Parathyroid adenoma (tissue), 2 donors: Measurements from ENCODE around the gene TTC27.

Experiments
- H2AFZ ChIP-seq: fragments of 300-600 bp; sonication (generic); one replicate; pipeline ENCODE4 v1.7.0; 2017; ENCODE audit warnings: antibody characterized with exemption, mild to moderate bottlenecking
- H3K27ac ChIP-seq: fragments of 300-600 bp; sonication (generic); one replicate; pipeline ENCODE4 v1.7.0; 2017
- H3K27me3 ChIP-seq: fragments of 300-600 bp; sonication (generic); one replicate; pipeline ENCODE4 v1.7.0; 2017; ENCODE audit warnings: low read length; ENCODE audit not compliant: control insufficient read depth, insufficient read depth
- H3K36me3 ChIP-seq: fragments of 300-600 bp; sonication (generic); one replicate; pipeline ENCODE4 v1.7.0; 2017; ENCODE audit warnings: low read length; ENCODE audit not compliant: control insufficient read depth, insufficient read depth
- H3K4me1 ChIP-seq: fragments of 300-600 bp; sonication (generic); one replicate; pipeline ENCODE4 v1.7.0; 2017; ENCODE audit warnings: control low read depth
- H3K4me2 ChIP-seq: fragments of 300-600 bp; sonication (generic); one replicate; pipeline ENCODE4 v1.7.0; 2017; ENCODE audit warnings: low read length
- H3K4me3 ChIP-seq: fragments of 300-600 bp; sonication (generic); one replicate; pipeline ENCODE4 v1.7.0; 2017; ENCODE audit warnings: low read depth, low read length
- H3K79me2 ChIP-seq: fragments of 300-600 bp; sonication (generic); one replicate; pipeline ENCODE4 v1.7.0; 2017; ENCODE audit warnings: control low read depth
- H3K9ac ChIP-seq: fragments of 300-600 bp; sonication (generic); one replicate; pipeline ENCODE4 v1.7.0; 2017; ENCODE audit warnings: mild to moderate bottlenecking
- H3K9me3 ChIP-seq: fragments of 300-600 bp; sonication (generic); one replicate; pipeline ENCODE4 v1.7.0; 2017; ENCODE audit warnings: low read length; ENCODE audit not compliant: control insufficient read depth
- TF ChIP-seq, protein P1 (sequence below): fragments of 300-600 bp; sonication (generic); IDR thresholded peaks from one replicate; pipeline ENCODE4 v1.7.0; 2017; ENCODE audit warnings: antibody characterized with exemption, mild to moderate bottlenecking
- donor health status: primary hyperparathyroidism.

The TTC27 gene

GRCh38 chr2:32706815-32707579 lies 79.1 kb downstream of the TTC27 start:
- Histone ChIP-seq H3K4me1 (peaks cover 3% of the 10 kb centered on the region), H3K27me3 (no peaks in the 10 kb centered on the region), H3K9ac (no peak overlapping the region), H3K36me3 (peaks cover 2% of the 10 kb centered on the region), H3K4me3 (no peak overlapping the region), H3K4me2 (no peak overlapping the region), H2AFZ (no peak overlapping the region), H3K9me3 (no peaks in the 10 kb centered on the region), H3K27ac (no peak overlapping the region), H3K79me2 (no peaks in the 10 kb centered on the region)
- TF ChIP-seq, protein P1, sequence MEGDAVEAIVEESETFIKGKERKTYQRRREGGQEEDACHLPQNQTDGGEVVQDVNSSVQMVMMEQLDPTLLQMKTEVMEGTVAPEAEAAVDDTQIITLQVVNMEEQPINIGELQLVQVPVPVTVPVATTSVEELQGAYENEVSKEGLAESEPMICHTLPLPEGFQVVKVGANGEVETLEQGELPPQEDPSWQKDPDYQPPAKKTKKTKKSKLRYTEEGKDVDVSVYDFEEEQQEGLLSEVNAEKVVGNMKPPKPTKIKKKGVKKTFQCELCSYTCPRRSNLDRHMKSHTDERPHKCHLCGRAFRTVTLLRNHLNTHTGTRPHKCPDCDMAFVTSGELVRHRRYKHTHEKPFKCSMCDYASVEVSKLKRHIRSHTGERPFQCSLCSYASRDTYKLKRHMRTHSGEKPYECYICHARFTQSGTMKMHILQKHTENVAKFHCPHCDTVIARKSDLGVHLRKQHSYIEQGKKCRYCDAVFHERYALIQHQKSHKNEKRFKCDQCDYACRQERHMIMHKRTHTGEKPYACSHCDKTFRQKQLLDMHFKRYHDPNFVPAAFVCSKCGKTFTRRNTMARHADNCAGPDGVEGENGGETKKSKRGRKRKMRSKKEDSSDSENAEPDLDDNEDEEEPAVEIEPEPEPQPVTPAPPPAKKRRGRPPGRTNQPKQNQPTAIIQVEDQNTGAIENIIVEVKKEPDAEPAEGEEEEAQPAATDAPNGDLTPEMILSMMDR = no peak

- Histone ChIP-seq H3K9ac (no peak overlapping the region), H3K79me2 (peaks cover 4% of the 10 kb centered on the region), H3K9me3 (no peaks in the 10 kb centered on the region), H3K4me2 (no peak overlapping the region), H3K27ac (no peak overlapping the region), H3K4me3 (no peak overlapping the region), H2AFZ (no peak overlapping the region), H3K36me3 (no peaks in the 10 kb centered on the region), H3K4me1 (no peaks in the 10 kb centered on the region), H3K27me3 (no peaks in the 10 kb centered on the region)
- TF ChIP-seq, protein P1 = no peak
Observed at GRCh38 chr2:32711219-32711618, 83.4 kb downstream of the TTC27 start.

DNA sequence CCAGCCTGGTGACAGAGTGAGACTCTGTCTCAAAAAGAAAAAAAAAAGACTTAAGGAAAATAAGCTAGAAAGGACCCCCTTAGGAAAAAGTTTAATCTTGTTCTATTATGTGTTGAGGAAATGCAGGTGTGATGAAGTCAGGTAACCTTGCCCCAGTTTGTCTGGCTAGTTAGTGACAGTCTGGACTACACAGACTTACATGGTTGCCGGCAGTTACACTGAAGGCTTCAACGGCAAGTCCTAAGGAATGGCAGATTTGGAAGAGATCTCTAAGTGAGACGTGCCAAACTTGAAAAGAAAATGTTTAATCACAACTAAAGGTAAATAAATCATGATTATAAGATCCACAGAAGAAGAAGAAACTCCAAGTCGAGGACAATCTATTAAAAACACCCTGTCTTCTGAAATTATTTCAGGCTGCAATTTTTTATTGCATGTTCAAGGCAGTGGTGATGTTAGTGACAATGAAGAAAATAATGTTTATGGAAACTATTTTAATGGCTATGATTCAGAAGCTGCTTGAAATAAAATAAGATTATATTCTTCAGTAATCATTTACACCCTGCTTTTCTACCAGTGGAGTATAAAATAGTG lies 84.2 kb downstream of the TTC27 start:
- no peak overlapping the region for H3K4me2 ChIP-seq
- H3K4me1 ChIP-seq = no peaks in the 10 kb centered on the region
- H3K27ac ChIP-seq = no peak overlapping the region
- no peaks in the 10 kb centered on the region for H3K27me3 ChIP-seq
- H3K9ac ChIP-seq = no peak overlapping the region
- H3K4me3 ChIP-seq = no peak overlapping the region
- H2AFZ ChIP-seq = no peak overlapping the region
- TF ChIP-seq, protein P1 = no peak
- peaks cover 4% of the 10 kb centered on the region for H3K79me2 ChIP-seq
- H3K36me3 ChIP-seq = no peaks in the 10 kb centered on the region
- no peaks in the 10 kb centered on the region for H3K9me3 ChIP-seq

DNA sequence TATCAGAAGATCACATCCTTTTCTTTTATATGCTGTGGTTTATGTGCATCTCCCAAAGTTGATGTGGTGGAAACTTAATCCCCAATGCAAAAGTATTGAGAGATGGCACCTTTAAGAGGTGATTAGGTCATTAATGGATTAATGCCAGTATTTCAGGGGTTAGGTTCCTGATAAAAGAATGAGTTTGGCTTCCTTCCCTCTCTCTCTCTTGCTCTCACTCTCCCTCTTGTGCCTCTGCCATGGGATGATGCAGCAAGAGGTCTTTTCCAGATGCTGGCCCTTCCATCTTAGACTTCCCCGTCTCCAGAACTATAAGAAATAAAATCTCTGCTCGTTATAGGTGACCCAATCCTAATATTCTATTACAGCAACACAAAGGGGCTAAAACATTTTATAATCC lies 85.0 kb downstream of the TTC27 start:
- no peak overlapping the region for H3K4me3 ChIP-seq
- TF ChIP-seq, protein P1 = no peak
- no peaks in the 10 kb centered on the region for H3K4me1 ChIP-seq
- no peak overlapping the region for H3K9ac ChIP-seq
- H3K27me3 ChIP-seq = no peaks in the 10 kb centered on the region
- no peak overlapping the region for H3K4me2 ChIP-seq
- H3K36me3 ChIP-seq = no peaks in the 10 kb centered on the region
- no peak overlapping the region for H2AFZ ChIP-seq
- no peak overlapping the region for H3K27ac ChIP-seq
- no peaks in the 10 kb centered on the region for H3K9me3 ChIP-seq
- peaks cover 4% of the 10 kb centered on the region for H3K79me2 ChIP-seq
